CD4-positive, CD25-positive, alpha-beta regulatory T cell (primary cell): ENCODE results near the gene CXXC4. TPM values are rescaled to one million over a fixed set of nuclear protein-coding genes. Genes with fewer than 3 reads are reported as not detected.

Experiments used
- ATAC-seq, 2 donors: fragments of 150-1000 bp; cut with Tn5 transposase; one replicate each; pipeline ENCODE4 v1.10.0; 2021; ENCODE audit warnings: low read depth in 2 of 2, moderate number of reproducible peaks in 2 of 2, moderate library complexity in 1 of 2
- DNase-seq, 3 donors: peaks; one replicate each; pipeline versions ENCODE4 v3.0.0 to v3.0.0-alpha.2; 2012 to 2022; ENCODE audit warnings: mixed read lengths in 1 of 3
- H3K27ac ChIP-seq: one replicate; pipeline ENCODE4 v1.7.0; 2013; ENCODE audit warnings: mild to moderate bottlenecking, low read length; ENCODE audit not compliant: insufficient read depth, poor library complexity, severe bottlenecking
- H3K27me3 ChIP-seq: one replicate; pipeline ENCODE4 v1.7.0; 2013; ENCODE audit warnings: low read length; ENCODE audit not compliant: control insufficient read depth, insufficient read depth
- H3K36me3 ChIP-seq: one replicate; pipeline ENCODE4 v1.7.0; 2013; ENCODE audit warnings: mild to moderate bottlenecking, low read length, moderate library complexity; ENCODE audit not compliant: control insufficient read depth, insufficient read depth
- H3K4me1 ChIP-seq: 2 replicates; pipeline ENCODE4 v1.7.0; 2013; ENCODE audit warnings: mild to moderate bottlenecking, low read length; ENCODE audit not compliant: insufficient read depth, control insufficient read depth, poor library complexity, severe bottlenecking
- H3K4me3 ChIP-seq: one replicate; pipeline ENCODE4 v1.7.0; 2013; ENCODE audit warnings: low read depth, mild to moderate bottlenecking, low read length, moderate library complexity
- H3K9me3 ChIP-seq, 2 experiments: 1 replicate in 1 of 2; 2 replicates in 1 of 2; pipeline ENCODE4 v1.7.0; 2013; ENCODE audit warnings: low read length in 2 of 2, mild to moderate bottlenecking in 1 of 2, moderate library complexity in 1 of 2; ENCODE audit not compliant: control insufficient read depth in 2 of 2
- H3K27ac Mint-ChIP-seq, 3 donors: one replicate each; pipeline ENCODE4 v1.8.0; 2020 to 2022; ENCODE audit warnings: mild to moderate bottlenecking in 3 of 3, mixed read lengths in 3 of 3, moderate library complexity in 2 of 3
- H3K27me3 Mint-ChIP-seq: one replicate; pipeline ENCODE4 v1.8.0; 2022; ENCODE audit warnings: mild to moderate bottlenecking, mixed read lengths
- H3K36me3 Mint-ChIP-seq: one replicate; pipeline ENCODE4 v1.8.0; 2020; ENCODE audit warnings: mixed read lengths
- H3K4me1 Mint-ChIP-seq, 4 donors: one replicate each; pipeline ENCODE4 v1.8.0; 2020 to 2022; ENCODE audit warnings: mixed read lengths in 4 of 4, mild to moderate bottlenecking in 1 of 4
- H3K4me3 Mint-ChIP-seq, 4 donors: one replicate each; pipeline ENCODE4 v1.8.0; 2020 to 2022; ENCODE audit warnings: mild to moderate bottlenecking in 4 of 4, mixed read lengths in 4 of 4, moderate library complexity in 3 of 4
- H3K9me3 Mint-ChIP-seq, 7 donors: one replicate each; pipeline ENCODE4 v1.8.0; 2020 to 2022; ENCODE audit warnings: mixed read lengths in 7 of 7, mild to moderate bottlenecking in 3 of 7, moderate library complexity in 2 of 7
- polyA plus RNA-seq, 4 donors: library from polyadenylated mRNA; unstranded; fragments of 300-500 nt; fragmentation: Illumina TruSeq; gene quantifications; one replicate each; pipeline ENCODE4 v1.2.3, GENCODE V29; 2021
- total RNA-seq: library from RNA; stranded (reverse); gene quantifications from one replicate; pipeline ENCODE4 v1.2.3, GENCODE V29; 2022

Gene CXXC4
- total and polyA plus RNA-seq, 5 donors from 2014 or later, result not detected

DNA sequence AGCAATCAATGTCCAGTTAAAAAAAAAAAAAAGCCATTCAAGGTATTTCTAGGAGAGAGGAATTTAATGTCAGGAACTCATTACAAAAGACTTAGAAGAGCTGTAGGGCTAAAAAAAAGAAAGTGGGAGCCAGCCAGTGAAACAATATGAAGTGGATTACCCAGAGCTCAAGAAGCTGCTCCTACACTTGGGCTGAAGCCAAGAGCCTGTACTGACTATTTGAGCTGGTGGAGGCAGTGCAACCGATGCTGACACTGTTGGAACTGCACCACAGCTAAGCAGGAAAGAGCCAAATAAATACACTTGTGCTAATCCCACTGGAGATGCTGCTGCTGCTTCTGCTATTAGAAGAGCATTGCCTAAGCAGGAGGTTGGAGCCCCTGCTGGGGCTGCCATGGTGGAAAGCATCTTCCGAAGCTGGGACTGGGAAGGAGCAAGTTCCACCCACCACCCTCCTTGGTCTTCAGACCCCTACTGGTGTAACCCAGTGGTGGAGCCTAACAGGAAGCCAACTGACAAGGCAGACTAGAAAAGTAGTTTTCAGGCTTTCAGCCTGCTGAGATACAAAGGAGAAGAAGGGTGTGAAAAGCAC lies 65.4 kb downstream of the CXXC4 start:
- no peaks in the 10 kb centered on the region for H3K36me3 ChIP-seq
- Mint-ChIP-seq H3K4me3 (no peak overlapping the region), H3K9me3 (peaks cover 0 to 5% (median under 1%) of the 10 kb centered on the region in 7 donors), H3K27ac (no peak overlapping the region), H3K36me3 (no peaks in the 10 kb centered on the region), H3K27me3 (no peaks in the 10 kb centered on the region), H3K4me1 (no peaks in the 10 kb centered on the region)
- no peaks in the 10 kb centered on the region for H3K27me3 ChIP-seq
- ATAC-seq, result no peak
- H3K9me3 ChIP-seq, result no peaks in the 10 kb centered on the region
- DNase-seq, result no peak
- no peak overlapping the region for H3K4me3 ChIP-seq
- H3K27ac ChIP-seq, result no peak overlapping the region
- H3K4me1 ChIP-seq, result no peaks in the 10 kb centered on the region

- Histone ChIP-seq H3K4me1 (no peaks in the 10 kb centered on the region), H3K27me3 (no peaks in the 10 kb centered on the region), H3K4me3 (no peak overlapping the region), H3K36me3 (no peaks in the 10 kb centered on the region), H3K9me3 (no peaks in the 10 kb centered on the region), H3K27ac (no peak overlapping the region)
- Mint-ChIP-seq H3K4me1 (no peaks in the 10 kb centered on the region), H3K27ac (no peak overlapping the region), H3K27me3 (no peaks in the 10 kb centered on the region), H3K36me3 (no peaks in the 10 kb centered on the region), H3K4me3 (no peak overlapping the region), H3K9me3 (peaks cover 0 to 5% (median 3%) of the 10 kb centered on the region in 7 donors)
- no peak for ATAC-seq
- DNase-seq, result no peak
These were observed 68.7 kb downstream of the CXXC4 start for GRCh38 chr4:104425948-104426347.

DNA sequence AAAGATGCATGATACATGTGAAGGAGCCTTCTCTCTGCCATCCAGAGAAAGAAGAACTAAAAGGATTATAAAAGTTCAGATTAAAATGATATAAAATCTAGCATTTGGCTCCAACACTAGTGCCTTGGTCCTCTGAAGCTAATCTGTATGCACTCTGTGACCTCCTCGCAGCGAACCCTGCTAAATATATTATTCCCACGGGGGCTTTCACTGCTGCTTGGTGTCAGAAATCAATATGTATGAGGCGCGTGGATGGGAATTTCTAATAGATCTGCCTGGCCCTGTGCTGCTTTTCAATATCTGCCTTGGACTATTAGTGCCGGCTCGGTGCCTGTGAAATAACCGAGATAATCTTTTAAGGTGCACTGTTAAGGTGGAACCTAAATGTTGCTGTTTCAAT lies 69.7 kb downstream of the CXXC4 start:
- H3K27ac Mint-ChIP-seq, result no peak overlapping the region
- H3K4me1 ChIP-seq, result no peaks in the 10 kb centered on the region
- no peak for ATAC-seq
- H3K27ac ChIP-seq, result no peak overlapping the region
- no peaks in the 10 kb centered on the region for H3K4me1 Mint-ChIP-seq
- no peak overlapping the region for H3K4me3 ChIP-seq
- H3K9me3 Mint-ChIP-seq, result peaks cover 0 to 5% (median 4%) of the 10 kb centered on the region in 7 donors
- no peaks in the 10 kb centered on the region for H3K27me3 Mint-ChIP-seq
- H3K4me3 Mint-ChIP-seq, result no peak overlapping the region
- no peak for DNase-seq
- no peaks in the 10 kb centered on the region for H3K36me3 ChIP-seq
- no peaks in the 10 kb centered on the region for H3K36me3 Mint-ChIP-seq
- no peaks in the 10 kb centered on the region for H3K9me3 ChIP-seq
- H3K27me3 ChIP-seq, result no peaks in the 10 kb centered on the region

DNA sequence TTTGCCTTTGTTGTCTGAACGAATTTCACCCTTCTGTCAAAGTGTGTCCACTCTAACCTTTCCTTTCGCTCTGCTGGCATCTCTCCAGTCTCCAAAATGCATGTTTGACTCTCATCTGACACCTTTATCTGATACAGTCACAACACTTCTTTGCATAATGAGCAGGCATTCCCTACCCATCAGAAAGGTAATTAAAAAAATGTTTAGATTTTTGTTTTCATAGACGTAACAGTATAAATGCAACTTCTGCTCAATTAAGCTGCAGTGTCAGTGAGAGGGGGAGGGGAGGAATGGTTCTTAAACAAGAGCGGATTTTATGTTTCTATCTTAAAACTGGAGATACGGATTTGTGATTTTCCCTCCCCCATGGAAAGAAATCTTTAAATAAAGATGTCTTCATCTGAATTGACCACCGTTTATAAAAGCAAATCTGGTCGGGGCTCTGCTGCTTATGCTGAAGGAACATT lies 70.2 kb downstream of the CXXC4 start:
- H3K9me3 ChIP-seq, result no peaks in the 10 kb centered on the region
- no peaks in the 10 kb centered on the region for H3K27me3 ChIP-seq
- no peaks in the 10 kb centered on the region for H3K4me1 ChIP-seq
- DNase-seq (no peak), ATAC-seq (no peak)
- H3K36me3 Mint-ChIP-seq, result no peaks in the 10 kb centered on the region
- H3K4me3 ChIP-seq, result no peak overlapping the region
- H3K4me3 Mint-ChIP-seq, result no peak overlapping the region
- no peak overlapping the region for H3K27ac Mint-ChIP-seq
- no peak overlapping the region for H3K27ac ChIP-seq
- H3K9me3 Mint-ChIP-seq, result peaks cover 0 to 5% (median 4%) of the 10 kb centered on the region in 7 donors
- no peaks in the 10 kb centered on the region for H3K4me1 Mint-ChIP-seq
- H3K36me3 ChIP-seq, result no peaks in the 10 kb centered on the region
- no peaks in the 10 kb centered on the region for H3K27me3 Mint-ChIP-seq

GRCh38 chr4:104421566-104421965 lies 73.1 kb downstream of the CXXC4 start:
- no peak overlapping the region for H3K27ac ChIP-seq
- Mint-ChIP-seq H3K4me1 (no peaks in the 10 kb centered on the region), H3K27ac (no peak overlapping the region), H3K9me3 (peaks cover 0 to 4% (median 1%) of the 10 kb centered on the region in 7 donors), H3K4me3 (no peak overlapping the region), H3K27me3 (no peaks in the 10 kb centered on the region), H3K36me3 (no peaks in the 10 kb centered on the region)
- H3K4me3 ChIP-seq, result no peak overlapping the region
- H3K27me3 ChIP-seq, result no peaks in the 10 kb centered on the region
- H3K4me1 ChIP-seq, result no peaks in the 10 kb centered on the region
- H3K9me3 ChIP-seq, result no peaks in the 10 kb centered on the region
- no peak for DNase-seq
- no peak for ATAC-seq
- H3K36me3 ChIP-seq, result no peaks in the 10 kb centered on the region

GRCh38 chr4:104420766-104421165 lies 73.9 kb downstream of the CXXC4 start:
- no peaks in the 10 kb centered on the region for H3K4me1 ChIP-seq
- H3K4me1 Mint-ChIP-seq, result no peaks in the 10 kb centered on the region
- ATAC-seq (no peak), DNase-seq (no peak)
- no peaks in the 10 kb centered on the region for H3K9me3 ChIP-seq
- H3K36me3 Mint-ChIP-seq, result no peaks in the 10 kb centered on the region
- no peak overlapping the region for H3K4me3 Mint-ChIP-seq
- no peaks in the 10 kb centered on the region for H3K27me3 Mint-ChIP-seq
- no peak overlapping the region for H3K27ac Mint-ChIP-seq
- H3K36me3 ChIP-seq, result no peaks in the 10 kb centered on the region
- H3K4me3 ChIP-seq, result no peak overlapping the region
- no peak overlapping the region for H3K27ac ChIP-seq
- H3K27me3 ChIP-seq, result no peaks in the 10 kb centered on the region
- H3K9me3 Mint-ChIP-seq, result peaks cover 0 to 4% (median 1%) of the 10 kb centered on the region in 7 donors
